Measurements from ENCODE around the gene PDE7B.

PDE7B gene

GRCh38 chr6:135913785-135914184 lies 62.3 kb downstream of the PDE7B start:
- no peak overlapping the region for H4K91ac ChIP-seq (ENCODE audit: low read depth, low read length)
- H3K18ac ChIP-seq (ENCODE audit: low read length), result no peak overlapping the region
- no peak overlapping the region for H3K4me2 ChIP-seq (ENCODE audit: low read length)
- H3K9me3 ChIP-seq (ENCODE audit: insufficient read depth, low read depth, low read length), result no peaks in the 10 kb centered on the region
- H2BK5ac ChIP-seq (ENCODE audit: low read depth, low read length, poor library complexity), result no peak overlapping the region
- no peak overlapping the region for H3K9ac ChIP-seq (ENCODE audit: low read length)
- WGBS (ENCODE audit: extremely low coverage, insufficient coverage, insufficient read length), result no CpG with 5 or more reads among the region's 2 CpGs
- no peak overlapping the region for H2BK120ac ChIP-seq (ENCODE audit: insufficient read depth, low read length, poor library complexity)
- no peak overlapping the region for H3K27ac ChIP-seq (ENCODE audit: low read depth, low read length)
- no peak overlapping the region for H3K23ac ChIP-seq (ENCODE audit: low read length)
- no peaks in the 10 kb centered on the region for H3K79me2 ChIP-seq (ENCODE audit: control insufficient read depth, insufficient read depth, low read length, poor library complexity)
- no peaks in the 10 kb centered on the region for H3K79me1 ChIP-seq (ENCODE audit: low read length)
- no peak for DNase-seq
- H4K12ac ChIP-seq (ENCODE audit: low read depth, low read length), result no peak overlapping the region
- no peak overlapping the region for H3K4me3 ChIP-seq (ENCODE audit: low read depth, low read length)
- no peak overlapping the region for H2BK12ac ChIP-seq (ENCODE audit: low read length)
- H4K8ac ChIP-seq (ENCODE audit: low read depth, low read length), result no peak overlapping the region
- H3K27me3 ChIP-seq (ENCODE audit: insufficient read depth, low read length), result no peaks in the 10 kb centered on the region
- H2AFZ ChIP-seq (ENCODE audit: insufficient read depth, low read length, poor library complexity), result no peak overlapping the region
- H3K4ac ChIP-seq (ENCODE audit: low read depth, low read length), result no peak overlapping the region
- H3K4me1 ChIP-seq (ENCODE audit: control insufficient read depth in 1 of 2, insufficient read depth in 2 of 2, low read length in 2 of 2), result no peaks in the 10 kb centered on the region
- H3K14ac ChIP-seq (ENCODE audit: low read length), result no peak overlapping the region
- H2AK5ac ChIP-seq (ENCODE audit: low read length), result no peak overlapping the region
- H3K36me3 ChIP-seq (ENCODE audit: control insufficient read depth in 1 of 2, insufficient read depth in 2 of 2, low read length in 2 of 2), result no peaks in the 10 kb centered on the region

- no peak overlapping the region for H2AK5ac ChIP-seq (ENCODE audit: low read length)
- H3K4me1 ChIP-seq (ENCODE audit: control insufficient read depth in 1 of 2, insufficient read depth in 2 of 2, low read length in 2 of 2), result no peaks in the 10 kb centered on the region
- no peak overlapping the region for H3K4ac ChIP-seq (ENCODE audit: low read depth, low read length)
- no peak overlapping the region for H3K23ac ChIP-seq (ENCODE audit: low read length)
- no peak overlapping the region for H4K91ac ChIP-seq (ENCODE audit: low read depth, low read length)
- H3K79me1 ChIP-seq (ENCODE audit: low read length), result no peaks in the 10 kb centered on the region
- H3K9ac ChIP-seq (ENCODE audit: low read length), result no peak overlapping the region
- no peak overlapping the region for H2BK12ac ChIP-seq (ENCODE audit: low read length)
- H3K79me2 ChIP-seq (ENCODE audit: control insufficient read depth, insufficient read depth, low read length, poor library complexity), result no peaks in the 10 kb centered on the region
- H3K36me3 ChIP-seq (ENCODE audit: control insufficient read depth in 1 of 2, insufficient read depth in 2 of 2, low read length in 2 of 2), result no peaks in the 10 kb centered on the region
- H2AFZ ChIP-seq (ENCODE audit: insufficient read depth, low read length, poor library complexity), result no peak overlapping the region
- H2BK120ac ChIP-seq (ENCODE audit: insufficient read depth, low read length, poor library complexity), result no peak overlapping the region
- no peak overlapping the region for H3K14ac ChIP-seq (ENCODE audit: low read length)
- no peak overlapping the region for H4K12ac ChIP-seq (ENCODE audit: low read depth, low read length)
- H3K9me3 ChIP-seq (ENCODE audit: insufficient read depth, low read depth, low read length), result no peaks in the 10 kb centered on the region
- no peaks in the 10 kb centered on the region for H3K27me3 ChIP-seq (ENCODE audit: insufficient read depth, low read length)
- DNase-seq, result no peak
- H2BK5ac ChIP-seq (ENCODE audit: low read depth, low read length, poor library complexity), result no peak overlapping the region
- H4K8ac ChIP-seq (ENCODE audit: low read depth, low read length), result no peak overlapping the region
- H3K4me2 ChIP-seq (ENCODE audit: low read length), result no peak overlapping the region
- no CpG with 5 or more reads among the region's 4 CpGs for WGBS (ENCODE audit: extremely low coverage, insufficient coverage, insufficient read length)
- no peak overlapping the region for H3K18ac ChIP-seq (ENCODE audit: low read length)
- no peak overlapping the region for H3K27ac ChIP-seq (ENCODE audit: low read depth, low read length)
- no peak overlapping the region for H3K4me3 ChIP-seq (ENCODE audit: low read depth, low read length)
Measured at GRCh38 chr6:135919026-135919425, 67.5 kb downstream of the PDE7B start.

DNA sequence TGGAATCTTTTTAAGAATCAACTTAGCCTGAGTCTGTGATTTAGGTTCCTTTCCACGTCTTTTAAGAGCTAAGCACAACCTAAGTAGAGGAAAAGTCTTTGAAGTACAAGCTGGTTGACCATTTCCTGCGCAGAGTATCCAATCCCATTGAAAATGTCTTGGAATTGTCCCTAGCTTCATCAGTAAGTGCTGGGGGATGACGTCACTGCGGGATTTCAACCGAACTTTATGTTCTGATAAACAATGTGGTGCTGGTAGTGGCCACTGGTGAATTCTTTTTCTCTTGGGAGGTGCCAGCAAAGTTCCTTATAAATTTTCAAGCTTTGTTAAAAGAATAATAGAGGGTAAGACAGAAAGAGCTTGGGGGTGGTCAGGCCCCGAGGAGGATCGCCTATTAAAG lies 69.2 kb downstream of the PDE7B start:
- Histone ChIP-seq H3K27me3 (ENCODE audit: insufficient read depth, low read length) (no peaks in the 10 kb centered on the region), H4K8ac (ENCODE audit: low read depth, low read length) (no peak overlapping the region), H3K79me1 (ENCODE audit: low read length) (no peaks in the 10 kb centered on the region), H3K4me2 (ENCODE audit: low read length) (no peak overlapping the region), H2BK120ac (ENCODE audit: insufficient read depth, low read length, poor library complexity) (no peak overlapping the region), H3K23ac (ENCODE audit: low read length) (no peak overlapping the region), H3K18ac (ENCODE audit: low read length) (no peak overlapping the region), H4K91ac (ENCODE audit: low read depth, low read length) (no peak overlapping the region), H3K9ac (ENCODE audit: low read length) (no peak overlapping the region), H3K9me3 (ENCODE audit: insufficient read depth, low read depth, low read length) (no peaks in the 10 kb centered on the region), H2AFZ (ENCODE audit: insufficient read depth, low read length, poor library complexity) (no peak overlapping the region), H2AK5ac (ENCODE audit: low read length) (no peak overlapping the region), H3K36me3 (ENCODE audit: control insufficient read depth in 1 of 2, insufficient read depth in 2 of 2, low read length in 2 of 2) (no peaks in the 10 kb centered on the region), H3K4ac (ENCODE audit: low read depth, low read length) (no peak overlapping the region), H3K27ac (ENCODE audit: low read depth, low read length) (no peak overlapping the region), H3K79me2 (ENCODE audit: control insufficient read depth, insufficient read depth, low read length, poor library complexity) (no peaks in the 10 kb centered on the region), H2BK12ac (ENCODE audit: low read length) (no peak overlapping the region), H3K4me3 (ENCODE audit: low read depth, low read length) (no peak overlapping the region), H4K12ac (ENCODE audit: low read depth, low read length) (no peak overlapping the region), H2BK5ac (ENCODE audit: low read depth, low read length, poor library complexity) (no peak overlapping the region), H3K4me1 (ENCODE audit: control insufficient read depth in 1 of 2, insufficient read depth in 2 of 2, low read length in 2 of 2) (no peaks in the 10 kb centered on the region), H3K14ac (ENCODE audit: low read length) (no peak overlapping the region)
- no peak for DNase-seq
- WGBS (ENCODE audit: extremely low coverage, insufficient coverage, insufficient read length), result no CpG with 5 or more reads among the region's 7 CpGs

DNA sequence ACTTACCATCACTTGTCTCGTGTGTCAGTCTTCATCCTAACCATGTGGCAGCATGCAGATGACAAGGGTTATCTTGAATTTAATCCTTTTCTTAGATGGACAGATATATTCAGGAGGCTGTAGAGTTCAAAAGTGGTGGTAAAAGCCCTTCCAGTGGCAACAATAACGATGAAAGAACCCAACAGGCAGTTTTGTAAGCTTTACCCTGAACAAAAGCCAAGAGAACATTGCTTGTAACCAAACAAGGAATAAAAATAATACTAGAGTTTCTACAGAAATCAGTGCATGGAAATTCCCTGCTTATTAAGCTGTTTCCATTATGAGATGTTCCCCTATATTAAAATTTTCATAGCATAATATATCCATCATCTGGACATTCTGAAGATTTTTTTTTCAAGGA lies 69.7 kb downstream of the PDE7B start:
- Histone ChIP-seq H3K79me2 (ENCODE audit: control insufficient read depth, insufficient read depth, low read length, poor library complexity) (no peaks in the 10 kb centered on the region), H2BK5ac (ENCODE audit: low read depth, low read length, poor library complexity) (no peak overlapping the region), H3K4ac (ENCODE audit: low read depth, low read length) (no peak overlapping the region), H3K4me2 (ENCODE audit: low read length) (no peak overlapping the region), H3K14ac (ENCODE audit: low read length) (no peak overlapping the region), H3K9me3 (ENCODE audit: insufficient read depth, low read depth, low read length) (no peaks in the 10 kb centered on the region), H3K4me3 (ENCODE audit: low read depth, low read length) (no peak overlapping the region), H2AFZ (ENCODE audit: insufficient read depth, low read length, poor library complexity) (no peak overlapping the region), H3K27ac (ENCODE audit: low read depth, low read length) (no peak overlapping the region), H3K9ac (ENCODE audit: low read length) (no peak overlapping the region), H4K8ac (ENCODE audit: low read depth, low read length) (no peak overlapping the region), H4K91ac (ENCODE audit: low read depth, low read length) (no peak overlapping the region), H3K36me3 (ENCODE audit: control insufficient read depth in 1 of 2, insufficient read depth in 2 of 2, low read length in 2 of 2) (no peaks in the 10 kb centered on the region), H2BK120ac (ENCODE audit: insufficient read depth, low read length, poor library complexity) (no peak overlapping the region), H3K18ac (ENCODE audit: low read length) (no peak overlapping the region), H2AK5ac (ENCODE audit: low read length) (no peak overlapping the region), H2BK12ac (ENCODE audit: low read length) (no peak overlapping the region), H3K4me1 (ENCODE audit: control insufficient read depth in 1 of 2, insufficient read depth in 2 of 2, low read length in 2 of 2) (no peaks in the 10 kb centered on the region), H3K27me3 (ENCODE audit: insufficient read depth, low read length) (no peaks in the 10 kb centered on the region), H4K12ac (ENCODE audit: low read depth, low read length) (no peak overlapping the region), H3K79me1 (ENCODE audit: low read length) (no peaks in the 10 kb centered on the region), H3K23ac (ENCODE audit: low read length) (no peak overlapping the region)
- no CpG with 5 or more reads among the region's 2 CpGs for WGBS (ENCODE audit: extremely low coverage, insufficient coverage, insufficient read length)
- no peak for DNase-seq

DNA sequence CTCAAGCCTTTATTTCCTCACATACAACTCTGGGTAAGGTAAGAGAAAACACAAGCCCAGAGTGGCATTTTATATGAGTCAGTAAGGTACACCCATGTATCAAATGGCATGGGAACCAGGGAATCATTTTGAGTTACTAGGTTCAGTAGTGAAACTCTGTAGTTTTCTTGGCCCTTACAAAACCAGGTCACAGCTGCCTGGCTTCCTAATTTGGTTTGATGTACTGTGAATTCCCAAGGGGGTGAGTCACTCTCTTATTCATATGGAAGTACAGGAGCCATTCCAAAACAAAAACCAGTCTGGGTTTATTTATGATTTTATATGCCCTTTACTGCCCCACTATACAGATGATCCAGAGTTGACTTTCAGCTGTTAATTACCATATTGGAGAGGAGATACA lies 70.7 kb downstream of the PDE7B start:
- no peak overlapping the region for H3K4ac ChIP-seq (ENCODE audit: low read depth, low read length)
- H3K4me1 ChIP-seq (ENCODE audit: control insufficient read depth in 1 of 2, insufficient read depth in 2 of 2, low read length in 2 of 2), result no peaks in the 10 kb centered on the region
- H3K9me3 ChIP-seq (ENCODE audit: insufficient read depth, low read depth, low read length), result no peaks in the 10 kb centered on the region
- no peaks in the 10 kb centered on the region for H3K27me3 ChIP-seq (ENCODE audit: insufficient read depth, low read length)
- H3K36me3 ChIP-seq (ENCODE audit: control insufficient read depth in 1 of 2, insufficient read depth in 2 of 2, low read length in 2 of 2), result no peaks in the 10 kb centered on the region
- no peak overlapping the region for H4K91ac ChIP-seq (ENCODE audit: low read depth, low read length)
- H3K79me2 ChIP-seq (ENCODE audit: control insufficient read depth, insufficient read depth, low read length, poor library complexity), result no peaks in the 10 kb centered on the region
- H2BK5ac ChIP-seq (ENCODE audit: low read depth, low read length, poor library complexity), result no peak overlapping the region
- no peak overlapping the region for H2BK120ac ChIP-seq (ENCODE audit: insufficient read depth, low read length, poor library complexity)
- H3K79me1 ChIP-seq (ENCODE audit: low read length), result no peaks in the 10 kb centered on the region
- no peak overlapping the region for H3K14ac ChIP-seq (ENCODE audit: low read length)
- H4K8ac ChIP-seq (ENCODE audit: low read depth, low read length), result no peak overlapping the region
- H3K23ac ChIP-seq (ENCODE audit: low read length), result no peak overlapping the region
- H2AFZ ChIP-seq (ENCODE audit: insufficient read depth, low read length, poor library complexity), result no peak overlapping the region
- no peak overlapping the region for H3K4me2 ChIP-seq (ENCODE audit: low read length)
- peak in 1 of 2 donors; percentile 47 for DNase-seq
- no peak overlapping the region for H2AK5ac ChIP-seq (ENCODE audit: low read length)
- no peak overlapping the region for H3K18ac ChIP-seq (ENCODE audit: low read length)
- H3K4me3 ChIP-seq (ENCODE audit: low read depth, low read length), result no peak overlapping the region
- H3K9ac ChIP-seq (ENCODE audit: low read length), result no peak overlapping the region
- no peak overlapping the region for H3K27ac ChIP-seq (ENCODE audit: low read depth, low read length)
- H4K12ac ChIP-seq (ENCODE audit: low read depth, low read length), result no peak overlapping the region
- H2BK12ac ChIP-seq (ENCODE audit: low read length), result no peak overlapping the region
